ENCODE data around the gene CRB1.

CRB1 gene

GRCh38 chr1:197268012-197268411 lies at the start of gene CRB1:
Gene CRB1 (plus strand): TSS chr1:197268252. CDS start chr1:197268413, 161 bp downstream.
- no peak for DNase-seq (ENCODE audit: low read depth)

- no peak for DNase-seq (ENCODE audit: low read depth)
These were observed 49.2 kb upstream of the CRB1 start for GRCh38 chr1:197218857-197219256.

DNA sequence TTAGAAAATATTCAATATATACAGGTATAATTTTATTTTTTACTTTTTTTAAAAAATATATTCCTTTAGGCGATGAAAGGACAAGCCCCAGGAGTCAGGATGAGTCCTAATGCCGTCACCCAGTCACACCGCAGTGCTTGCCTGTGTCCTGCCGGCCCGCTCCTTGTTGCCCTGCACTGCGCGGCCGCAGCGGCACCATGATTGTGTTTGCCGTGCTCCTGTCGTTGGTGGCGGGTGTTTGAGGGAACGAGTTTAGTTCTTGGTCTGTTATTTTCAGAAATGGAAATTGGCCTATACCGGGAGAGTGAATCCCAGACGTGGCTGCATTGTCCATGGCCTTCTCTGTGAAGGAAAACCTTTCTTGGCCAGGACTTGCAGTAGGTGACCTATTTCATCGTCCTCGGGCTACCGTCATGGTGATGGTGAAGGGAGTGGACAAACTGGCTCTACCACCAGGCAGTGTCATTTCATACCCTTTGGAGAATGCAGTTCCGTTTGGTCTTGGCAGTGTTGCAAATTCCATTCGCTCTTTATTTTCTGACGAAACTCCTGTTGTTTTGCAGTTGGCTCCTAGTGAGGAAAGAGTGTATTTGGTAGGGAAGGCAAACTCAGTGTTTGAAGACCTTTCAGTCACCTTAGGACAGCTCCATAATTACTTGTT lies 45.9 kb upstream of the CRB1 start:
- DNase-seq (ENCODE audit: low read depth): no peak

GRCh38 chr1:197222780-197223179 lies 45.3 kb upstream of the CRB1 start:
- no peak for DNase-seq (ENCODE audit: low read depth)

- no peak for DNase-seq (ENCODE audit: low read depth)
These were observed 43.9 kb upstream of the CRB1 start for GRCh38 chr1:197224160-197224559.

DNA sequence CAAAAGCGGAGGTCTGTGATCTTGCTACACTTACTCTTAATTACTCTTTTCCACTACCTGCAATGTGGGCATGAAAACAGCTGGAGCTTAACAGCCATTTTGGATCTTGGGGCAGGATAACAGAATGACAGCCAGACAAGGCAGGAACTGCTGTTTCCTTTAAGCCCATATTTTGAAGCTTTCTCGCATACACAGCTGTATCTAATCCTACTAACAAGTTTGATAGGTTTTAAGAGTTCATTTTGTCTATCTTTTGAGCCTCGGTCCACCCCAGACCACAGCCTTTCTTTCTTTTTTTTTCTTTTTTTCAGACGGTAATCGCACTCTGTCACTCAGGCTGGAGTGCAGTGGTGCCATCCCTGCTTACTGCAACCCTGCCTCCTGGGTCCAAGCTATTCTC lies 42.4 kb upstream of the CRB1 start:
- no peak for DNase-seq (ENCODE audit: low read depth)

GRCh38 chr1:197234581-197234980 lies 33.5 kb upstream of the CRB1 start:
- no peak for DNase-seq (ENCODE audit: low read depth)

DNA sequence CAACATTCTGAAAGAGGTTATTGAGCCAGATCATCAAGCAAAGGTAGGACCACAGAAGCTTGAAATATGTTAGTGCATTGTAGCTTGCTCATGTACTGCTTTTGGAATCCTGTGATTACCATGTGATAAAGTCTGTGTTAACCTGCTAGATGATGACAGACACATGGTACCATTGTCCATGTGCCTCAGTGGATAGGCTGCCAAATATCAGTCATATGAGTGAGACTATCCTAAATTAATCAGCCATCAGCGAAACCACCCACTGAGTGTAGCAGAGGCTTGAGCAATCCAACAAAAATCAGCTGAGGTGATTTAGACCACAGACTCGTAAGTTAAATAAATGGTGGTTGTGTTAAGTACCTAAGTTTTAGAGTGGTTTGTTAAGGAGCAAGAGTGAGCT lies 32.7 kb upstream of the CRB1 start:
- DNase-seq (ENCODE audit: low read depth): no peak

DNA sequence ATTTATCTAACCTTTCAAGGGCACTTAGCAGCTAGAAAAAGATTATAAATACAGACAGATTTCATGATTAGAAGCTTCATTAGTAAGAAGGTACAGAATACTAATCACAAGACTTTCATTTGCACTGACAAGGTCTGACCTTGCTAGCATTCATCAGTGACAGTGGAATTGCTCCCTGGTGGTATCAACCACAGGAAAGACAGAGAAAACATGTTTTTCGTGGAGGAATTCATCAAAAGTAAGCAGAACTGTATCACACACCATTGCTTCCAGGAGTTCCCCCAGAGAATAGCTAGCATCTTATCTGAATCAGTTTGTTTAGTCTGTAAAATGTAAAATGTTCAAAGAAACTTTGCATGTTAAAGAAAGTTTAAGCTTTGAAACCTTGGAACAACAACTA lies 20.6 kb upstream of the CRB1 start:
- no peak for DNase-seq (ENCODE audit: low read depth)

- DNase-seq (ENCODE audit: low read depth): no peak
These were observed 18.7 kb upstream of the CRB1 start for GRCh38 chr1:197249324-197249723.

DNA sequence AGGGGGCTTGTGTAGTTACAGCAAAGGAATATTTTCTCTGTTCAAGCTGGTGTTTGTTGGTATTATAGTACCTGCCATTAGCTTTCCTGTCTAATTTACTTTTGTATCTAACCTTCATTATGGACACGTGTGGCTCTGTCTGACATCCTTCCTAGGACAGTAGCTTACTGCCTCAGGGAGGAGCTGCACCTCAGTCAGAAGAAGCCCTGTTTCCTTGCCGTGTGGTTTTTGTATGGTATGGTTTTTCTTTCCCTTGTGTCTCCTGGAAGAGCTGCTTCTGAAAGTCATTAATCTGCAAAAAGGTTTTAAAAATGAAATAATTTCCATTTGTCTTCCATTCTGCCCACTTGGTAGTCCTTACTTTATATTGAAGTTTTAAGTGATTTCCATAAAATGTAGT lies 17.4 kb upstream of the CRB1 start:
- no peak for DNase-seq (ENCODE audit: low read depth)

GRCh38 chr1:197252973-197253372 lies 15.1 kb upstream of the CRB1 start:
- no peak for DNase-seq (ENCODE audit: low read depth)

DNA sequence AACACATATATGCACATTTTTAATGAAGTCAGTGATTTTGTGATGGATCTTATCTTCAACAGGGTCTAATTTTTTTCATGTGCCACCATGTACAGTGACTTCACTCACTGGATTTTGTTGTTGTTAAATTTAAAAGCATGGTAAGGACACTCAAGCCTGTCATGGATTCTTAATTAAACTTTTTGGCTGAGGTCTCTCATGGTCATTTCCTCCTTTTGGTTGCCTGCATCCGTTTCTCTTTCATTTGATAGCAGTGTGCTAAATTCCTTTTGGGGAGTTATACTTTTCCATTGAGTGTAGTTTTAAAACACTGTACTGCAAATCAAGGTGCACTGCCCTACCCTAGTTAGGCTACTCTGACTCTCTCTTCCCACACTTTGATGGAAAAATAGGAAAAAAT lies 13.2 kb upstream of the CRB1 start:
- DNase-seq (ENCODE audit: low read depth): no peak

DNA sequence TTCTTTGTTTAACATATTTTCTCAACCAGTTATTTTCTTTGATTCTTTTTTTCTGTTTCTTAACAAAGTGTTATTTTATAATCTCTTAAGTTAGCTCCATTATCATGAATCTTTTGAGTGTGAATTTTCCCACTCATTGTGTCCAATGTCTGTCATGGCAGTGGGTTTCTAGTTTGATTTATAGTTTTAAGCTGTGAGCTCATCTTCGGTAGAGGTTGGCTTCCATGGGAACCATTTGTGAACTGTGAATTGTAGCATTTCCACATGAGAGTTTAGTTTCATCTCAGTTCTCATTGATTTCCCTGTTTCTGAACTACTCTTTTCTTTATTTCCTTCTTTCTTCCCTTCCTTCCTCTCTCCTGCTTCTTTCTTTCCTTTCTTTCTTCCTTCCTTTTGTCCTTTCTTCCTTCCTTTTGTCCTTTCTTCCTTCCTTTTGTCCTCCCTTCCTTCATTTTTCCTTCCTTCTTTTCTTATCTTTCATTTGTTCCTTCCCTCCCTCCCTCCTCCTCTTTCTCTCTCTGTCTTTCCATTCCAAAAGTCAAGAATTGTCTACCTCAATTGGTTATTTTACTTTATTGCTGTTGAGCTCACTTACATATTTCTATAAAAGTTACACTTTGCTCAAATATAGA lies 3.0 kb upstream of the CRB1 start:
- DNase-seq (ENCODE audit: low read depth): no peak

DNA sequence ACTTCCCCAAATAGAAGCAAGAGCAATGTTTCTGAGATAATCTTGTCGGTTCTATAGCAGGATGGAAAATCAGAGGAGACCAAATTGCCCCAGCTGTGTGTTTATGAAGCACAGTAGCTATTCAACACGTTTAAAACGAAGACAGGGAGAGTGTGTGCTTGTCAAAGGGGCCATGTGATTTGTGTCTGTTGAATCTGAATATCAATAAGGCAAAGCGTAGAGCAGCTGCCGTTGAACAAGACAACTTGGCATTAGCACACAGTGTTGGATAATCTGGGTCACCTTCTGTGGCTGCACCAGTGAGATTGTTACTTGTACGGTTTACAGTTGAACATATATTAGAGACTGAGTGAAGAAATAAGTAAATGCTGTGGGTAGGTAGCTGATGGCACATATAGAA lies 1.0 kb downstream of the CRB1 start:
- DNase-seq (ENCODE audit: low read depth): no peak

DNA sequence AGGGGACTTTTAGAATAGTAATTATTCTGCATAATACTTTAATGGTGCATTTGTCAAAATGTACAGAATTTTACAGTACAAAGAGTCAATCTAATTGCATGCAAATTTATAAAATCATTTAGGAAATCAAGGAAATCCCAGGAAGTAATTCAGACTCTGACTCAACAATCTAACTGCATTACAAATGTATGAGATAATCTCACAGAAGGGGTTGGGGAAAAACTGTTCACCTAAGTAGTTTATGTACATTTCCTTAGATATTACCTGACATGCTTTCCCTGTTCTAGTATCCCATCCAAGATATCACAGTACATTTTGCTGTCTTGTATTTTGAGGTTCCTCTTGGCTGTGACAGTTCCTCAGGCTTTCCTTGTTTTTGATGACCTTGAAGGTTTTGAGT lies 4.7 kb downstream of the CRB1 start:
- no peak for DNase-seq (ENCODE audit: low read depth)

GRCh38 chr1:197277166-197277565 lies 9.1 kb downstream of the CRB1 start:
- DNase-seq (ENCODE audit: low read depth): no peak

DNA sequence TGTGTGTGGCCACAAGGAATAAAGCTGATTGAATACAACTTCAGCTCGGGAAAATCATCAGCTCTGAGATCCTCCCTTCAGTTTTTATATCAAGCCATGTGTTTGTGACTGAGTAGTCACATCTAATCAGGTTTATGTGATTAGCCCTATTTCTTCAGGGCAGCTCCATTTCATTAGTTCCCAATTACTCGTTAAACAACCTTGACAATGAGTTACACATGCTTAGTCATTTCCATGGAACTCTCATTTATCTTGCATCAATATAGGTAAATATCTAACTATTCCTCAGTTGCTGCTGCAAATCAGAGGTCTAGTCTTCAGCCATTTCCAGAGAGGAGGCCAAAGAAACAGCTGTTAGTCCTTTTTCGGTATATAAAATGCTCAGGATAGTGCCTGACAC lies 16.3 kb downstream of the CRB1 start:
- no peak for DNase-seq (ENCODE audit: low read depth)

DNA sequence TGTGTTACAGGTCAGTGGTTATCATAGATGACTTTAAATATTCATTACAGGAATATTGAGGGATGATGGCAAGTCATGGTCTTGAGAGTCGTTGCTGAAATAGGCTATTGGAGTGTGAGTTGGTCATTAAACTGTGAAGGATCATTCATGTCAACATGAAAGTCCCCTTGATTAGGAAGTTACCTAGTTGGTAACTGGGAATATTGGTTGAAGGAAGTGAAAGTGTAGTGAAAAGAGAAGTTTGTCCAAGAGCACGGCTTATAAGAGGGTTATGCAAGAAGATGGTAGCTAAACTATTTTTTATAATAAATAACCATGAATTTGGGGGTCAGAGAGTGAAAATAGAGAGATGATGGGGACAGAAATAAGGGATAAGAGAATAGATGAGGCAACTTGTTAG lies 16.9 kb downstream of the CRB1 start:
- no peak for DNase-seq (ENCODE audit: low read depth)

DNA sequence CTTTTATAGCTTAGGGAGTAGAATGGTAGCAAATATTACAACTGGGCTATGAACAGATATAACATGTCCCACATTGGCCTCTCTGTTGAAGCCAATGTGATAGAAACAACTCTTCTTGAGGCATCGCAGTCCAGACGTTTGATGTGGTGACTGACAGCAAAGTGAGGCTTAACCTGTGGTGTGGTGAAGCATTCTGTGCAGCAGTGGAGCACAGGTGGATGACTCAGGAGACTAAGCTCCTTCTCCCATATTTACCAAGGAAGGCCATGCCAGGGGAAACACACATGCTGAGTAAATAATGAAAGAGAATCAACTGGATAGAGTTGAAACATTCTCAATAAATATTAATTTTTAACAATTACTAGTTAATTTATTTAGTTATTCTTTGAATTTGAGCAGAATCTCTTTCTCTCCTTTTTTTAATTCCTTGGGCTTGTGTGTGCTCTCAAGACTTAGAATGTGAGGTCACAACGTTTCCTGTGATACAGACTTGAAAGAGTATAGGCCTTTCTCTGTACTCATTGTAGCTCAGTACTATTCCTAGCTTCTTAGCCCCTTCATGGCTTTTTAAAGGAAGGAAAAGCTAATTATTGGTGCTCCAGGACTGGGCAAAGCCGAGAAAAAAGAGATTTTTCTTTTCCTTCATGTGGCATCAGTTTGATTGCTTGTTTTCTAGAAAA lies 17.6 kb downstream of the CRB1 start:
- no peak for DNase-seq (ENCODE audit: low read depth)

GRCh38 chr1:197286634-197287033 lies 18.6 kb downstream of the CRB1 start:
- no peak for DNase-seq (ENCODE audit: low read depth)

DNA sequence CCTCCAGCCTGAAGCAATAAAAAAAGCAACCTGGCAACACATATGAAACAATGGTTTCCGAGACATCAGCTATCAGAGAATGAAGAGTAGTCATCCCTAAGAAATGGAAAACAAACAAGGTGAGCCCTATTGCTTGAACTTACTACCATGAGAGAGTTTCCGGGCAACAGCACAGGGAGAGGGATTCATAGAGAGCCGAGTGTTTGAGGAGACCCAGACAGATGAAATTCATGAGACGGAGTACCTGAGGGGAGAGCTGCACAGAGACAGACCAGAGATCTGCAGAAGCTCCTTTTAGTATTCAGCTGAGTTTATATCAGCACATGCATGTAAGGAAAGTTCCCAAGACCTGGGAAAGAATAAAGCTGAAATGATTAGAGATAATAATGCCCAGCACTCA lies 19.8 kb downstream of the CRB1 start:
- no peak for DNase-seq (ENCODE audit: low read depth)

DNA sequence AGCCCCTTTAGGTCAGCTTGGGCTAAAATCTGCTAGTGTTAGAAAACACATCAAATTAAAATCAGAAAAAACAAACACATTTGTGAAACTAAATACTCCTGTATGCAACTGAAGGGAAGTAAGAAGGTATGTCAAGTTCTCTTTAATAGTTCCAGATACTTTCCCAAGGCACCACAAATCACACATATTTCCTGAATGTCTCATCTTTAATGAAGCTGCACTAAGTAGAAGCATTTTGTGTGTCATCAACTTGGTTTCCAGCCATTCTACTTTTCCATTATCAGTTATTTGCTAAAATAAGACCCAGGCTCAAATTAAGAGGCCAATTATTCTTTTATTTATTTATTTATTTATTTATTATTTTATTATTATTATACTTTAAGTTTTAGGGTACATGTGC lies 34.7 kb downstream of the CRB1 start:
- no peak for DNase-seq (ENCODE audit: low read depth)

- no peak for DNase-seq (ENCODE audit: low read depth)
These were observed 35.4 kb downstream of the CRB1 start for GRCh38 chr1:197303463-197303862.

All from stimulated activated CD8-positive, alpha-beta memory T cell treated with anti-CD3 and anti-CD28 coated beads, Interleukin-7, amount 100 ng/mL, for 24 hours (primary cell).